ENCODE data around the gene KMT2D. TPM values are rescaled to one million over a fixed set of nuclear protein-coding genes. Genes with fewer than 3 reads are reported as not detected.

Gene KMT2D
- 26.6 and 32.2 TPM in 2 replicates for total RNA-seq
- 31.0 TPM for polyA plus RNA-seq (2012)

GRCh38 chr12:49060237-49061156 lies at the start of gene KMT2D:
Gene KMT2D (minus strand): TSS chr12:49060794. CDS start chr12:49055324, 5,470 bp downstream.
- DNase-seq (ENCODE audit: low read depth) = peak; percentile 96

GRCh38 chr12:49109641-49110463 lies 49.3 kb upstream of the KMT2D start:
- no peak for DNase-seq (ENCODE audit: low read depth)

- peak; percentile 35 for DNase-seq (ENCODE audit: low read depth)
Measured at GRCh38 chr12:49108958-49109404, 48.4 kb upstream of the KMT2D start.

- no peak for DNase-seq (ENCODE audit: low read depth)
Measured at GRCh38 chr12:49105504-49106084, 45.0 kb upstream of the KMT2D start.

GRCh38 chr12:49104822-49105221 lies 44.2 kb upstream of the KMT2D start:
- no peak for DNase-seq (ENCODE audit: low read depth)

- no peak for DNase-seq (ENCODE audit: low read depth)
Measured at GRCh38 chr12:49100380-49100779, 39.8 kb upstream of the KMT2D start.

GRCh38 chr12:49098703-49099102 lies 38.1 kb upstream of the KMT2D start:
- no peak for DNase-seq (ENCODE audit: low read depth)

- peak; percentile 61 for DNase-seq (ENCODE audit: low read depth)
Measured at GRCh38 chr12:49098035-49098451, 37.4 kb upstream of the KMT2D start.

- DNase-seq (ENCODE audit: low read depth) = peak; percentile 34
Measured at GRCh38 chr12:49097381-49097780, 36.8 kb upstream of the KMT2D start.

GRCh38 chr12:49094975-49095365 lies 34.4 kb upstream of the KMT2D start:
- no peak for DNase-seq (ENCODE audit: low read depth)

- DNase-seq (ENCODE audit: low read depth) = peak; percentile 69
Measured at GRCh38 chr12:49094160-49094974, 33.8 kb upstream of the KMT2D start, which contains the start of gene DHH. Gene DHH (minus strand): TSS chr12:49094801. CDS start chr12:49094512, 289 bp downstream.

- no peak for DNase-seq (ENCODE audit: low read depth)
Measured at GRCh38 chr12:49093792-49094159, 33.2 kb upstream of the KMT2D start.

- DNase-seq (ENCODE audit: low read depth) = no peak
Measured at GRCh38 chr12:49092816-49093406, 32.3 kb upstream of the KMT2D start.

- peak; percentile 22 for DNase-seq (ENCODE audit: low read depth)
Measured at GRCh38 chr12:49092086-49092815, 31.7 kb upstream of the KMT2D start.

GRCh38 chr12:49091836-49092085 lies 31.2 kb upstream of the KMT2D start:
- no peak for DNase-seq (ENCODE audit: low read depth)

- DNase-seq (ENCODE audit: low read depth) = no peak
Measured at GRCh38 chr12:49091056-49091835, 30.7 kb upstream of the KMT2D start.

GRCh38 chr12:49089821-49090773 lies 29.5 kb upstream of the KMT2D start:
- peak; percentile 53 for DNase-seq (ENCODE audit: low read depth)

- DNase-seq (ENCODE audit: low read depth) = no peak
Measured at GRCh38 chr12:49088932-49089330, 28.3 kb upstream of the KMT2D start.

All from myocyte (in vitro differentiated cells).